CD4-positive, alpha-beta T cell treated with Interleukin-4 for 1 hour (primary cell): ENCODE results near the gene HNF4A.
A peak's percentile ranks its signal among the peaks of the same experiment; 100 is the strongest.
"Not testable (repeated sequence)": the region's sequence is repeated elsewhere in the genome, so short reads cannot be mapped to it uniquely, and the experiment has no call there.

ENCODE experiments used
- DNase-seq, 2 donors: peaks; one replicate each; pipeline ENCODE4 v3.0.0-alpha.2; 2020 to 2022

The HNF4A gene

GRCh38 chr20:44447827-44448419 is 92.4 kb downstream of the HNF4A start:
- DNase-seq = no peak

GRCh38 chr20:44448753-44449546 is 93.5 kb downstream of the HNF4A start:
- no peak for DNase-seq

- no peak for DNase-seq
These were observed 94.4 kb downstream of the HNF4A start for GRCh38 chr20:44449864-44450263.

- no peak for DNase-seq
These were observed 94.9 kb downstream of the HNF4A start for GRCh38 chr20:44450281-44450889.

- no peak for DNase-seq
These were observed 95.5 kb downstream of the HNF4A start for GRCh38 chr20:44450903-44451450.

GRCh38 chr20:44454306-44454963 is 98.9 kb downstream of the HNF4A start:
- DNase-seq = no peak

GRCh38 chr20:44455126-44455525 is 99.6 kb downstream of the HNF4A start:
- DNase-seq = no peak

- DNase-seq = no peak
These were observed 101.1 kb downstream of the HNF4A start for GRCh38 chr20:44456611-44457010.

GRCh38 chr20:44457016-44457415 is 101.5 kb downstream of the HNF4A start:
- no peak for DNase-seq

GRCh38 chr20:44459271-44459670 is 103.8 kb downstream of the HNF4A start:
- DNase-seq = no peak

- peak in 1 of 2 donors; percentile 33 for DNase-seq
These were observed 105.3 kb downstream of the HNF4A start for GRCh38 chr20:44460795-44461141.

- no peak for DNase-seq
These were observed 105.8 kb downstream of the HNF4A start for GRCh38 chr20:44461142-44461802.

- DNase-seq = no peak
These were observed 106.3 kb downstream of the HNF4A start for GRCh38 chr20:44461803-44462174.

- DNase-seq = no peak
These were observed 108.0 kb downstream of the HNF4A start for GRCh38 chr20:44463466-44463865.

- DNase-seq = no peak
These were observed 109.0 kb downstream of the HNF4A start for GRCh38 chr20:44464514-44464913.

GRCh38 chr20:44465001-44465560 is 109.6 kb downstream of the HNF4A start:
- no peak for DNase-seq

GRCh38 chr20:44467289-44467883 is 111.9 kb downstream of the HNF4A start:
- DNase-seq = no peak

- DNase-seq = no peak
These were observed 112.7 kb downstream of the HNF4A start for GRCh38 chr20:44468044-44468782.

- no peak for DNase-seq
These were observed 114.8 kb downstream of the HNF4A start for GRCh38 chr20:44470327-44470726.

- DNase-seq = no peak
These were observed 116.0 kb downstream of the HNF4A start for GRCh38 chr20:44471481-44471882.

GRCh38 chr20:44472283-44472682 is 116.8 kb downstream of the HNF4A start:
- not testable (repeated sequence) for DNase-seq

- no peak for DNase-seq
These were observed 119.8 kb downstream of the HNF4A start for GRCh38 chr20:44475372-44475693.
